Measurements from ENCODE around the gene PANK2.
"Not testable (repeated sequence)": the region's sequence is repeated elsewhere in the genome, so short reads cannot be mapped to it uniquely, and the experiment has no call there.

Gene PANK2

DNA sequence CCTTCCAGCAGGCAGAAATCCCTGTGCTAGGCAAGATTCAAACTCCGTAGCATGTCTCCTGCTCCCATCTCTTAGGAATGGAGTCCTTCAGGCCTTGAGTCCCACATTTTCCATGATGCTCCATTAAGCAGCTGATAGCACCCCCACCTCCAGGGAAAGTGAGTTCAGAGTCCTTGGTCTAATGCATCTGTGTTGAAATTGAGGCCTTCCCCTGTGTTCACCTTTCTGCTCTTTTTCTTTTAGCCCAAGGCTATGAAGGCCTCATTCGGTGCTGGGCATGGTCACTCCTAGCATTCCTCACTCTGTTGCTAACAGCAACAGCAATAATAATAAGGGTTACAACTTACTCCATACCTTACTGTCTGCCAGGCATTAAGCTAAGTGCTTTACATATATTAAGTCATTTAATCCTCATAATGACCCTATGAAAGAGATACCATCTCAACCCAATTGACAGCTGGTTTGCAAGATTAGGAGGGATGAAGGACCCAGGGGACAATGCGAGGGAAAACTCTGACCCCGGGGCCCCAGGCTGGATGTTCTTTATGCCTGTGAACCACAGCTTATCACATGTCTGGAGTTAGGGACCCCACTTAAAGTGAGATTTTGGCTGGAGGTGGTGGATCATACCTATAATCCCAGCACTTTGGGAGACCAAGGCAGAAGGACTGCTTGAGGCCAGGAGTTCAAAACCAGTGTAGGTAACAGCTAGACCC, 17.5 kb upstream of the PANK2 start:
- no peak for DNase-seq (ENCODE audit: low spot score)

DNA sequence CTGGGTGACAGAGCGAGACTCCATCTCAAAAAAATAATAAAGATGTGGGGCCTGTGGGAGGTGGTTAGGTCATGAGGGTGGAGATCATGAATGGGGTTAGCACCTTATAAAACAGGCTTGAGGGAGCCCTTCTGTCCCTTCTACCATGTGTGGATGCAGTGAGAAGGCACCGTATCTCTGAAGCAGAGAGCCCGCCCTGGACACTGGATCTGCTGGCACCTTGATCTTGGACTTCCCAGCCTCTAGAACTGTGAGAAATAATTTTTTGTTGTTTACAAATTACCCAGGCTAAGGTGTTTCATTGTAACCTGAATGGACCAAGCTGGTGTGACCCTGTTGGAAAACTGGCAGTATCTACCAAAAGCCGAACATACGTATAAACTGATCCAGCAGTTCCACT, 15.7 kb upstream of the PANK2 start:
- DNase-seq (ENCODE audit: low spot score), result no peak

DNA sequence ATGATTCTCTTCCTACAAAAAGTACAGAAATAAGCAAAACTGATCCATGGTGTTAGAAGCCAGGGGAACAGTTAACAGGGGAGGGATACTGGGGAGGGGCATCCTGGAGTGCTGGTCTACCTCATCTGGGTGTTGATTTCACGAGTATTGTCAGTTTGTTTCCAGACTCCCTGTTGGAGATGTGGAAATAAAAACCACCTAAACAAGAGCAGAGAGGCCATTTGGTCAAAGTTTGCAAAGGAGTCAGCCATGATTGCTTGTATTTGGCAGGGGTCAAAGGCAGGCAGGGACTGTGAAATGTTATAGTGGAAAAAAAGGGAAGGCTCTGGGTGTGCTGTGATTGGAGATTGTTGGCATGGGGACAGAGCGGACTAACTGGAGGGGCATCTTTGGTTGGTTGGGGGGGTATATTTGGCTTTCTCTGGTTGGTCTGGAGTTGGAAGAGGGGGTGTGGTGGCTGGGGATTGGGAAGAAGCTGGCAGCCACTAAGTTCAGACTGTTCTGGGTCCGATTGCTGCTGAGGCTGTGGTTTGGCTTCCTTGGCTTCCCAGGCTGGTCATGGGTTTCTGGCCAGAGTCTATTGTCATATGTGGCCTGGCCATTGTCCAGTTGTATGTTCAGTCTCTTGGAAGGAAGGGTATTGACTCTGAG, 14.9 kb upstream of the PANK2 start:
- no peak for DNase-seq (ENCODE audit: low spot score)

DNA sequence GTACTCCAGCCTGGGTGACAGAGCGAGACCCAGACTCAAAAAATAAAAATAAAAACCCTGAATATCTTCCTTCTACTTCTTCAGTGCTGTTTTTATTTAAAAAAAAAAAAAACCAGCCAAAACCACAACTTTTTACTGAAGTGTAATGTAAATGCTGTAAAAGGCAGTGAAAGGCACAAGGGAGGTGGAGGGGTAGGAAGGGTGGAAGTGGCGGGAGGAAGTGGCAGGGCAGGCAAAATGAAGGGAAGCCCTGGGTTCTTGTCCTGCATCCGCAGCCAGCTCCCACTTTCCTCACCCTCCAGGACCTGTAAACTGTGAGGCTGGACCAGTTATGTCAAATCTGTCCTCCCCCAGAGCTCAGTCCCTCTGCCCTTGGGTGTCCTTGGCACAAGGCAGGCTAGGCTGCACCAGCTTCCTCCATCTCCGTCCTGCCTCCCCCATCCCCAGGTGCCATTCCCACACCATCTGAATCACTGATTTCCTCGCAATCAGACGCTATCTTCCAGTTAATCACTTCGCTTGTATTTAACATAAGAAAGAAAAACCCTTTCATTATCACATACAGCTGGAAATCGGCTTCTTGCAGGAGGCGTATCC, 13.7 kb upstream of the PANK2 start:
- DNase-seq (ENCODE audit: low spot score), result no peak

- no peak for DNase-seq (ENCODE audit: low spot score)
Measured at GRCh38 chr20:3876000-3876399, 13.2 kb upstream of the PANK2 start.

GRCh38 chr20:3876676-3877075, 12.5 kb upstream of the PANK2 start:
- no peak for DNase-seq (ENCODE audit: low spot score)

DNA sequence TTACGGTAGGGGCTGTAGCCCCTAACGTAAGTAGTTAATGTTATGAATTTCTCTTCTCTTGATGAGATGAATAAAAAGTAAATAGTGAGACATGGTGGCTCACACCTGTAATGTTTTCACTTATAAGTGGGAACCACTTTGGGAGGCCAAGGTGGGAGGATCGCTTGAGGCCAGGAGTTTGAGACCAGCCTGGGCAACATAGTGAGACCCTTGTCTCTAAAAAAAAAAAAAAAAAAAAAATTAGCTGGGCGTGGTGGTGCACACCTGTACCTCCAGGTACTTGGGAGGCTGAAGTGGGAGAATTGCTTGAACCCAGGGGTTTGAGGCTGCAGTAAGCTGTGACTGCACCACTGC, 10.3 kb upstream of the PANK2 start:
- not testable (repeated sequence) for DNase-seq (ENCODE audit: low spot score)

GRCh38 chr20:3885715-3886114, 3.5 kb upstream of the PANK2 start:
- DNase-seq (ENCODE audit: low spot score), result no peak

- no peak for DNase-seq (ENCODE audit: low spot score)
Measured at GRCh38 chr20:3887876-3888620, 1.1 kb upstream of the PANK2 start.

DNA sequence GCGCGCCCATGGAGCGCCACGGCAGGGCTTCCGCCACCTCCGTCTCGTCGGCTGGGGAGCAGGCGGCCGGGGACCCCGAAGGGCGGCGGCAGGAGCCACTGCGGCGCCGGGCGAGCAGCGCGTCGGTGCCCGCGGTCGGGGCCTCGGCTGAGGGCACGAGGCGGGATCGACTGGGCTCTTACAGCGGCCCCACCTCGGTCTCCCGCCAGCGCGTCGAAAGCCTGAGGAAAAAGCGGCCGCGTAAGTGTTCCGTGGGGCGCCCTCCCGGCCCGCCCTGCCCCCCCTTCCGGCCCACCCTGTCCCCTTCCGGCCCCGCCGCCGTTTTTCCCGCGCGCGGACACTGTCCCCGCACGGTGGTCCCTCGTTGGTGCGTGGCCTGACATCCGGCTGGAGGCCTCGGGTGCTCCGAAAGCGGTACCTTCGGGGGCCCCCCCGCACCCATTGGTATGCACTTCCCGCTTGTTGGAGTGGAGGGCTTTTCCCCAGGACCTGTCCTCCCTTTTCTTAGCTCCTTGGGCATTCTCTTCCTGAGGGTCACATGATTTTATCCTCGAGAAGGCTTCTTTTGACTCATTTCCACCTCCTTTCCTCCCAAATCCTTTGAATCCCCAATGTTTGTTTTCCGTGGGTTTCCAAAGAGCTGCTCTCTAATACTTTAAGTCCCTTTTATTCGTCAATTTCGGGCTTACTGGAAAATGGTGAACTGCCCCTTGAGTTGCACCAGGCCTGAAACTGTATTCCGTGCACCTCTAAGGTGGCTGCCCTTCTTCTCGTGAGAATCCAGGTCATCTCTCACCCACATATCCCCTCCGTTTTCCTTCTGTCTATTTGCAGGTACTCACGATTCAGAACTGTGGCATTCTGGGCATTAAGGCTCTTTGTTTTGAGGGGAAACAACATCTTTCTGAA, 556 bp downstream of the PANK2 start:
- DNase-seq (ENCODE audit: low spot score), result peak; percentile 70

DNA sequence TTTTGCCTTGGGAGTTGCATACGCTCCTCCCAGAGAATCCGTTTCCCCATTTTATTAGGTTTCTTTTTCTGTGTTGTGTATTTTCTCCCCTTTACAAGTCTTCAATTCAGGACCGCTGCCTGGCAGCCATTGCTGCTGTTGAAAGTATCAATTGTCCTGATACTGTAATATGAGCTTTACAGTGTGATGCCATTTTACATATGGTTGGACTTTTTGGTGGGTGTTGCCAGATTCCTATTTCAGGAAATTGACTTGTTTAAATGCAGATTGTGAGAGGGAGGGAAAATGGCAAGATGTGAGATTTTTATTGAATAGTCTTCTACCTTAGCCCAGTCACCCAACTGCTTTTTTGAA, 1.2 kb downstream of the PANK2 start:
- DNase-seq (ENCODE audit: low spot score), result no peak

DNA sequence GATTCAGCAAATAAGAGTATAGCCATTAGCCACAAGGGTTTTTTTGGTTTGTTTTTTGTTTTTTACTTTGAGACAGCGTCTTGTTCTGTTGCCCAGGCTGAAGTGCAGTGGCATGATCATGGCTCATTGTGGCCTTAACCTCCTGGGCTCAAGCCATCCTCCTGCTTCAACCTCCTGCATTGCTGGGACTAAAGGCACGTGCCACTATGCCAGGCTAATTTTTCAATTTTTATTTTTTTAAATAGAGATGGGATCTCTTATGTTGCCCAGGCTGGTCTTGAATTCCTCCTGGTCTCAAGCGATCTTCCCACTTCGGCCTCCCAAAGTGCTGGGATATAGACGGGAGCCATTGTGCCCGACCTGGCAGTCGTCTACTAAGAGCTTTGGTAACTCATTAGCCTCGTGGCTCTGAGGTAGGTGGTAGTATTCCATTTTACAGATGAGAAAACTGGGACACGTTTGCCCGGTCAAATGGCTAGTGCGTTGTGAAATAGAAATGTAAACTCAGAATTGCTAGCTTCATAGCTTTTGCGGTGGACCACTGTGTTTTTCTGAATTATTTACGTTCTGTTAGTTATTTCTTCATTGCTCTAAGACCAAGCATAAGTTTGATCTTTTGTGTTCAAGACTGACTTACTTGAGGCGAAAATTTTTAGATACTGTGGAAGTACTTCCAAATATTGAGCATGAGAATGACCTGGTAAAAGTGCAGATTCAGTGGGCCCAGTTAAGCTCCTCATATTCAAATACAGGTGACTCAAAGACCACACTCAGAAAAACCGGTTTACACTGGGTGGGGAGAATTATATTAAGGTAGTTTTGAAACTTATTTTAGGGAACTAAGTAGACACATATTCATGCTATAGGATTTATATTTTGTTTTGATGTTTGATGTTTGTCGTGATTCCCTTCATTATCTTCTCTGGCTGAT, 2.1 kb downstream of the PANK2 start:
- DNase-seq (ENCODE audit: low spot score), result no peak

DNA sequence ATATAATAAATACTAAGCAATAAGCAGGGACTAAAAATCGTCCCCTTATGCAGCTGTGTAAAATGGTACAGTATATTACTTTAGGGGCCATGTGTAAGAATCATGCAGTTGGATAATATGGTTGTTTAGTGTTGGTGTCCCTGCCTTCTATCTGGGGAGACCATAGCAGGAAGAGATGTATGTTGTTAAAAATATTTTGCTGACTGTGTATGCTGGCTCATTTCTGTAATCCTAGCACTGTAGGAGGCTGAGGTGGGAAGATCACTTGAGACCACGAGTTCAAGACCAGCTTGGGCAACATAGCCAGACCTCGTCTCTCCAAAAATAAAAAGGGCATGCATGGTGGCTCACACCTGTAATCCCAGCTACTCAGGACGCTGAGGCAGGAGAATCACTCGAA, 5.6 kb downstream of the PANK2 start:
- no peak for DNase-seq (ENCODE audit: low spot score)

GRCh38 chr20:3896302-3896701, 7.1 kb downstream of the PANK2 start:
- DNase-seq (ENCODE audit: low spot score), result no peak

DNA sequence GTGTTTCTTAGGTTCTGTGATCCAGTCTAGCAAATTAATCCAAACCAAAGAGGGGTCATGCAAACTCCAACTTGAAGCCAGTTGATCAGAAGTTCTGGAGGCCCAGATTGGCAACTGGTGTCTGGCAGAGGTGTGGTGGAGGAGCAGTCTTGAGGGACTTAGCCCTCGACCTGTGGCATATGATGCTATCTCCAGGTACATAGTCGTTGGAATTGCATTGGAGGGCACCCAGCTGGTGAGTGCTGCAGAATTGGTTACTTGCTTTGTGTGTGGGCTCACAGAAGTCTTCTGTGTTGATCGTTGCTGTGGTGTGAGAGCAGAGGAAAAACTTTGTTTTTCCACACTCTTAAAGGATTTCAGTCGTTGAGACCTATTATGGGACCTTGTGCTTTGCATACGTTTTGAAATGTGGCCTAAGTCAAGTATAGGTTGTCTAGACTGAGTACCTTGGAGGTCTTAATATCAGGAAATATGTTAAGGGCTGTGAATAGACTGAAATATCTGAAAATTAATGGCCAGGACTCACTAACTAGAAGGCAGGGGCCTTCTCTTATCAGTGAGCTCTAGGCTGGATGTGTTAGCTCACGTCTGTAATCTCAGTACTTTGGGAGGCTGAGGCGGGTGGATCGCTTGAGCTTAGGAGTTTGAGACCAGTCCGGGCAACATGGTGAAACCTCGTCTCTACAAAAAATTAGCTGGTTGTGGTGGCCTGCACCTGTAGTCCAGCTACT, 7.8 kb downstream of the PANK2 start:
- DNase-seq (ENCODE audit: low spot score), result no peak

- not testable (repeated sequence) for DNase-seq (ENCODE audit: low spot score)
Measured at GRCh38 chr20:3898181-3898580, 9.0 kb downstream of the PANK2 start.

DNA sequence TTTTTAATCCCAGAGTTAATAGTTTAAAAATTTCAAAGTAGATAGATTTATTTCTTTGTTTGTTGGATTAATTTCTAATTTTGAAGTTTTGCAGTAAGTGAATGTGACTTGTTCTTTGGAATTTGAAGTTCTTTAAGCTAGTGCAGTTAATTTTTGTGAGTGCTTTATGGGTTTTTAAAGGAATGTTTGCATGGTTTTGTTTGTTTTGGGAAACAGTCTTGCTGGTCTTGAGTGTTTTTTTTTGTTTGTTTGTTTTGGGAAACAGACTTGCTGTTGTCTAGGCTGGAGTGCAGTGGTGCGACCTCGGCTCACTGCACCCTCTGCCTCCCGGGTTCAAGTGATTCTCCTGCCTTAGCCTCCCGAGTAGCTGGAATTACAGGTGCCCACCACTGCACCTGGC, 9.5 kb downstream of the PANK2 start:
- DNase-seq (ENCODE audit: low spot score), result no peak

GRCh38 chr20:3900187-3900604, 11.0 kb downstream of the PANK2 start:
- no peak for DNase-seq (ENCODE audit: low spot score)

GRCh38 chr20:3901028-3901705, 12.0 kb downstream of the PANK2 start:
- no peak for DNase-seq (ENCODE audit: low spot score)
